ENCODE measurements around the gene PADI1.

Gene PADI1

GRCh38 chr1:17189632-17189990, 15.3 kb upstream of the PADI1 start (continued):
- TF ChIP-seq ZBTB44 (tag by site-specific recombination; IDR thresholded peaks at IDR 0.05) (no peak), ZNF629 (tag by site-specific recombination; IDR thresholded peaks at IDR 0.05) (no peak), HOXC10 (CRISPR knock-in tag; IDR thresholded peaks at IDR 0.05) (no peak), ZNF843 (tag by site-specific recombination; IDR thresholded peaks at IDR 0.05) (no peak), ZNF660 (tag by site-specific recombination; IDR thresholded peaks at IDR 0.05) (no peak), BCL11A (tag by site-specific recombination; IDR thresholded peaks at IDR 0.05; ENCODE audit: low read depth) (no peak), ZNF571 (tag by site-specific recombination; IDR thresholded peaks at IDR 0.05) (no peak), REPIN1 (tag by site-specific recombination; IDR thresholded peaks at IDR 0.05; ENCODE audit: low read depth) (no peak)

- TF ChIP-seq TRIM28 (IDR thresholded peaks at IDR 0.05; ENCODE audit: borderline replicate concordance, low read length), result no peak
- TF ChIP-seq ZNF629 (tag by site-specific recombination; IDR thresholded peaks at IDR 0.05), result no peak
- no peak for TF ChIP-seq ZNF121 (tag by site-specific recombination; IDR thresholded peaks at IDR 0.05)
- TF ChIP-seq ZNF16 (tag by site-specific recombination; IDR thresholded peaks at IDR 0.05; ENCODE audit: low read depth), result no peak
- no peak for TF ChIP-seq ZNF473 (tag by site-specific recombination; IDR thresholded peaks at IDR 0.05)
- TF ChIP-seq KLF10 (tag by site-specific recombination; IDR thresholded peaks at IDR 0.05), result no peak
- no peak for TF ChIP-seq ZBTB21 (tag by site-specific recombination; IDR thresholded peaks at IDR 0.05)
- no peak for TF ChIP-seq SP3 (tag by site-specific recombination; IDR thresholded peaks at IDR 0.05)
- no peak for TF ChIP-seq ZNF514 (tag by site-specific recombination; IDR thresholded peaks at IDR 0.05)
- no peak for TF ChIP-seq ZNF266 (tag by site-specific recombination; IDR thresholded peaks at IDR 0.05; ENCODE audit: low read depth)
- no peak for TF ChIP-seq ZNF837 (tag by site-specific recombination; IDR thresholded peaks at IDR 0.05)
- TF ChIP-seq ZNF561 (tag by site-specific recombination; IDR thresholded peaks at IDR 0.05; ENCODE audit: borderline replicate concordance), result no peak
- no peak for TF ChIP-seq ZNF146 (tag by site-specific recombination; IDR thresholded peaks at IDR 0.05)
- no peak for TF ChIP-seq ZSCAN18 (tag by site-specific recombination; IDR thresholded peaks at IDR 0.05)
- no peak for TF ChIP-seq KLF1 (tag by site-specific recombination; IDR thresholded peaks at IDR 0.05)
- TF ChIP-seq ZNF362 (tag by site-specific recombination; IDR thresholded peaks at IDR 0.05), result no peak
- no peak for TF ChIP-seq ELK4 (IDR thresholded peaks at IDR 0.05; ENCODE audit: borderline replicate concordance, low read depth, low read length)
- no peak for TF ChIP-seq ZNF549 (tag by site-specific recombination; IDR thresholded peaks at IDR 0.05)
- no peak for TF ChIP-seq ZNF548 (tag by site-specific recombination; IDR thresholded peaks at IDR 0.05)
- no peak for TF ChIP-seq ZNF404 (tag by site-specific recombination; IDR thresholded peaks at IDR 0.05)
- ChIA-PET POLR2A (interaction anchor here (0.6 kb wide), 2 partner anchors 23 to 60 kb away, joined by 4 to 6 read pairs; no protein-coding TSS in a partner anchor), CTCF (no interaction called here)
- H3K36me3 ChIP-seq (ENCODE audit: control insufficient read depth in 2 of 2, insufficient read depth in 1 of 2, low read length in 2 of 2), result no peaks in the 10 kb centered on the region
- no peaks in the 10 kb centered on the region for H3K9me3 ChIP-seq (ENCODE audit: control insufficient read depth, insufficient read depth, low read depth, low read length)
- H3K27ac ChIP-seq (ENCODE audit: extremely low read depth, low read depth, low read length), result no peak overlapping the region
- no peak overlapping the region for H3K4me3 ChIP-seq (ENCODE audit: low read depth, low read length)
- no peaks in the 10 kb centered on the region for H3K4me1 ChIP-seq (ENCODE audit: control insufficient read depth, insufficient read depth, low read length)
These were observed 14.6 kb upstream of the PADI1 start for GRCh38 chr1:17190010-17190995.

Measured in HEK293 (cell line).